IPS DF 4.7 (cell line): ENCODE data around the gene PRDM16.

Experiments used
- DNase-seq: peaks from one replicate; pipeline ENCODE4 v3.0.0-alpha.2; 2013; ENCODE audit warnings: low spot score; ENCODE audit errors: extremely low read depth

PRDM16 gene

GRCh38 chr1:3427711-3428704 lies 359.0 kb downstream of the PRDM16 start:
- no peak for DNase-seq

DNA sequence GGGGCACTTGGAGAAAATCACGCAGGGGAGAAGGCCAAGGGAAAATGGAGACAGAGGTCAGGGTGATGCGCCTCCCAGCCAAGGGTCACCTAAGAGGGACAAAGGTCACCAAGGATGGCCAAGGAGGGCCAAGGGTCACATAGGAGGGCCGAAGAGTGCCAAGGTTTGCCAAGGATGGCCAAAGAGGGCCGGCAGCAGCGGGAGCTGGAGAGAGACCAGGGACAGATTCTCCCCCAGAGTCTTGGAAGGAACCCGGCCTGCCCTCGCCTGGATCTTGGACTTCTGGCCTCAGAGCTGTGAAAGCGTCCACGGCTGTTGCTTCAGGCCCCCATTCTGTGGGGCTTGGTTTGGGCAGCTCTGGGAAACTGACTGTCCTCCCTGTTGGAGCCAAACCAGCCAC lies 359.9 kb downstream of the PRDM16 start:
- DNase-seq: no peak

GRCh38 chr1:3429320-3429719 lies 360.3 kb downstream of the PRDM16 start:
- DNase-seq: no peak

DNA sequence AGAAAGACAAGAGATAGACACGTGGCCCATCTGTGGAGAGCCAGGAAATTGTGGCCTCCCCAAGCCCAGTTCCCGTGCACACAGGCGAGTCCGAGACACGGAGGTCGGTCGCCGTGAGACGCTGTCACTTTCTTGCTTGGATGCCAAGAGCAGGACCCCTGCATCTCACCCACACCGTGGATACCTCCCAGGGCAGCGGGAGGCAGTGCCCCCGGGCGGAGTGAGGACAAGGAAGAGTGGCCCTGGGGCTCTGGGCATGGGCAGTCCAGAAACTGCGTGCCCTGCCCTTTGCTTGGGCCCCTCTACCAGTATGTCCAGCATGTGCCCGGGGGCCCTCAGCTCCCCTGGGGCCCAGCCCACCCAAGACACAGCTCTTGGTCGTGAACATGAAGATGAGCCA lies 360.8 kb downstream of the PRDM16 start:
- DNase-seq: no peak

DNA sequence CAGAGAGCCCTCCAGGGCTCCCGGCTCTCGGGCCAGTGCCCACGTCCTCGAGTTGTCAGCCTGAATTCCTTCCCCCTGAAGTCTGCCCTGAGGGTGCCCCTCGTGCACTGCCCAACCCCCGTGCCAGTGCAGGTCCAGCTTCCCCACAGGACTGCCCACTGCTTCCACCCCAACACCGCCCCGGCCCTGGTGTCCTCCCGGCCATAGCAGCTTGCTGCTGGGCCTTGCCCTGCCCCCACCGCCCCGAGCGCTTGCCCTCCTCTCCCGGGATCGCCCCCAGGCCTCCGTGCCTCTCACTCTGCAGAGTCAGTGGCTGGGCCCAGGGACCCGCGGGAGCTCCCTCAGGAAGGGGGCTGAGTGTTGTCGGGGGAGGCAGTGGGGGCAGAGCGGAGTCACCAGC lies 361.4 kb downstream of the PRDM16 start:
- DNase-seq: no peak

DNA sequence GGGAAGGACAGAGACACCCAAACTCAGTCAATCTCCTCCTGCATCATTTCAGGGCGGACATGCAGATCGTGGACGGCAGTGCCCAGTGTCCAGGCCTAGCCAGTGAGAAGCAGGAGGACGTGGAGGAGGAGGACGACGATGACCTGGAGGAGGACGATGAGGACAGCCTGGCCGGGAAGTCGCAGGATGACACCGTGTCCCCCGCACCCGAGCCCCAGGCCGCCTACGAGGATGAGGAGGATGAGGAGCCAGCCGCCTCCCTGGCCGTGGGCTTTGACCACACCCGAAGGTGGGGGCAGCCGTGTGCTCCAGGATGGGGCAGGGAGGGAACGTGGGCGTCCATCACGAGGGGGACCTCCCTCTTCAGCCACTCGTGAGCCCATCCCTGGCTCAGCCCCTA lies 361.8 kb downstream of the PRDM16 start:
- DNase-seq: no peak

- no peak for DNase-seq
Measured at GRCh38 chr1:3431266-3431665, 362.3 kb downstream of the PRDM16 start.

DNA sequence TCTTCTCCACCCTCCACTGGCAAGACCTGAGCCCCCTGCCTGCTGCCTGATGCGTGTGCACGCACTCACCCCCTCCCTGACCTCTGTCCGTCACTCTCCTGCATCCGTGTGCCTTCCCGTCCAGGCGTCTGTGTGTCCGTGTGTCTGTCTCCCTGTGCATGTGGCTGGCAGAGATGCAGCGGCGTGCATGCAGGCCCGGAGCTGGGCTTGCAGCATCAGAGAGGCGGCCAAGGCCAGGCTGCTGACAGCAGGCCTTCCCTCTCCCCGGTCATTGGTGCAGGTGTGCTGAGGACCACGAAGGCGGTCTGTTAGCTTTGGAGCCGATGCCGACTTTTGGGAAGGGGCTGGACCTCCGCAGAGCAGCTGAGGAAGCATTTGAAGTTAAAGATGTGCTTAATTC lies 362.7 kb downstream of the PRDM16 start:
- no peak for DNase-seq

DNA sequence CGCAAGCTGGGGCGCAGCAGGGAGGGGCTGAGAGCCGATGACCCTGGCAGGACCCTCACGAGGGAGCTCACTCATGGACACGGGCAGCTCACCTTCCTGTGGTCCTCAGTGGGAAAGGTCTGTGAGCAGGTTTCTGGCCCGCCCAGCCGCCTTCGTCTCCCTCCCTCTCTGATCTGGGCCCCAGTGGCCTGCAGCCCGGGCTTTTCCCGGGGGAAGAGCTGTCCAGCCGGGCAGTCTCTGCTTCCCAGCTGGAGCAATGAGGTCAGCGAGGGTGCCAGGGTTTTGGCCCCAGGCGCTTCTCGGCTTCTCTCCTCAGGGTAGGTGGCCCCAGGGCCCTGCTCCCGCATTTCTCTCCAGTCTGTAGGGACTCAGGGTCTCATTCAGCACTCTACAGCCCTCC lies 363.3 kb downstream of the PRDM16 start:
- DNase-seq: no peak

DNA sequence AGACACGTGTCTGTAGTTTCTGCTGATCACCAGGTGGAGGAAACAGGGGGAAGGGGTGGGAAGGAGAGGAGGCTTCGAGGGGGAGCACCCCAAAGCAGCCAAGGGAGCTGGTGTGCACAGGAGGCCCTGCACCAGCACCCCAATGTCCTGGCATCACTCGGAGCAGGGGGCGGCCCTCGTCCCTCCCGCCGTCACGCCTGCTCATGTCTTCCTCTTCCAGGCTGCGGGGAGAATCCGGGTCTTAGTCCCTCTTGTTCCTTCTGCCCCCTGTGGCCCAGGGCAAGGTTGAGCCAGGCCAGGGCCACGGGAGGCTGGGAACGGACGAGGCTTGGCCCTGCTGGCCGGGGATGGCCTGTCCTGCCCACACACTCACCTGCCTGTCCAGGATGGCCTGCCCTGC lies 364.1 kb downstream of the PRDM16 start:
- no peak for DNase-seq

DNA sequence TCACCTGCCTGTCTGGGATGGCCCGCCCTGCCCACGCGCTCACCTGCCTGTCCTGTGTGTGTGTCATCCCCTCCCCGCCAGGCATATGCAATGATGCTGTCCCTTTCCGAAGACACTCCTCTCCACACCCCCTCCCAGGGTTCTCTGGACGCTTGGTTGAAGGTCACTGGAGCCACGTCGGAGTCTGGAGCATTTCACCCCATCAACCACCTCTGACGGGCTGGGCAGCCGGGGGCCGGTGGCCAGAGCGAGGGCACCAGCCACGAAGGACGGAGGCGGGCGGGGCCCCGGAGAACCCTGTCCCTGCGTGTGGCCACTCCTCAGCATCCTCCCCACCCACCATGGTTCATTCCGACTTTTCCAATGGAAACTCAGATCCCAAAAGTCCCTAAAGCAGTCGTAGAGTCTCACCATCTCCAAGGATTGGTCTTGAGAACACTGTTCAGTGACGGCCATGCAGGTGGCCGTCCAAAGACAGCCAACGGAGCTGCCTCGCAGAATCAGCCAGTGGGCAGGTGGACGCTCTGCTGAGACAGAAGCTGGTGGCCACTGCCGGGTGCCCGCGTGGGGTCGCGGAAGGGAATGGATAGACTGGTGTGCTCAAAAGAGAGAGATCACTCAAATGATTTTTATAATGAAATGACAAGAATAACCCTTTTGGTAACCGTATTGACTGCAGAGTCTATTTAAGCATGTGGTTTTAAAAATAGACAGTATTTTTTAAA lies 364.8 kb downstream of the PRDM16 start:
- no peak for DNase-seq

DNA sequence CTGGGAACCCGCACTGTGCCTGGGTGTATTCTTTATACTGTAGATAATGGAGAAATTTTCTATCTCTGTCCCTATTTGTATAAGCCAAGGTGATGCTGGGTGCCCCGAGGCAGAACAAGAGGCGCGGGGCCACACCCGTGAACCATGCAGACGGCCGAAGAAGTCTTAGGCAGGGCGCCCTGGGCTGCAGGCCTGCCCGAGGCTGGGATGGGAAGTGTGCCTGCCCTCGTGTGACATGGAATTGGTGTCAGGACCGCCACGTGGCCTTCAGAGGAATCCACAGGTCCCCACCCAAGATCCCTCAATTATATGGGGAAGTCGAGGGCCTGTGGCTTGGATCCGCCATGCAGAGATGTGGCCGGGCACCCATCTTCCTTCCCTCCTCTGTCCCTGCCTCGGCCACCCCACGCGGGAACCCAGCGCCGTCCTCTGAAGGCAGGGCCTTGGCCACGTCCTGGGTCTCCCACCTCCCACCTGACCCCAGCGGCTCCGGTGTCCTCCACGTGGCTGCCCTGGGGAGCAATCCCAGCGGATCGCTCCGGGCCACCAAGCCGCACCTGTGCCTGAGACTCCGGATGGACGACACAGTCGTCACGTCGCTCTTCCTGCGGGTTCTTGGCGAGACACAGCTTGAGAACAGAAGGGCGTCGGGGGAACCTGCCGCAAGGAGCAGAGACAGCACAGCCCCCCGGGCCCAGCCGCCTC lies 365.6 kb downstream of the PRDM16 start:
- no peak for DNase-seq

GRCh38 chr1:3435666-3436065 lies 366.7 kb downstream of the PRDM16 start:
- no peak for DNase-seq

DNA sequence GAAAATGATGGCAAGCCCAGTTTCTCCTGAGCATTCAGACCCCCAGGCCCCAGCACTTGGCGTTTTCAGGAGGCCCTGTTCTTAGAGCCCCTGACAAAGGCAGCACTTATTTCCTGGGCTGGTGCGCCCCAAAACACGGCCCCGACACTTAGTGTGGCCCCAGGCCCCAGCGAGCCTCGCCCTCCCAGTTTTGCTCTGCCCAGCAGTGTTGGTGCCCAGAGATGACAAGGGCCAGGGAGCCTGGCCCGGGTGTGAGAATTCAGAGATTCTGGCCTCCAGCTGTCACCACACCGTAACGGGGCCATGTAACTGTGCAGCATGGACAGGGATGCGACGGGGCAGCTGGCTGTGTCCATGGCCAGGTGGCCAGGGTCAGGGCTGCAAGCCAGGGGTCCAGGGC lies 367.4 kb downstream of the PRDM16 start:
- no peak for DNase-seq

- DNase-seq: no peak
Measured at GRCh38 chr1:3436901-3437300, 367.9 kb downstream of the PRDM16 start.

- DNase-seq: no peak
Measured at GRCh38 chr1:3438661-3439180, 369.7 kb downstream of the PRDM16 start.

- no peak for DNase-seq
Measured at GRCh38 chr1:3439346-3440299, 370.6 kb downstream of the PRDM16 start.

GRCh38 chr1:3440300-3440681 lies 371.3 kb downstream of the PRDM16 start:
- no peak for DNase-seq

- DNase-seq: no peak
Measured at GRCh38 chr1:3440711-3441409, 371.9 kb downstream of the PRDM16 start.

DNA sequence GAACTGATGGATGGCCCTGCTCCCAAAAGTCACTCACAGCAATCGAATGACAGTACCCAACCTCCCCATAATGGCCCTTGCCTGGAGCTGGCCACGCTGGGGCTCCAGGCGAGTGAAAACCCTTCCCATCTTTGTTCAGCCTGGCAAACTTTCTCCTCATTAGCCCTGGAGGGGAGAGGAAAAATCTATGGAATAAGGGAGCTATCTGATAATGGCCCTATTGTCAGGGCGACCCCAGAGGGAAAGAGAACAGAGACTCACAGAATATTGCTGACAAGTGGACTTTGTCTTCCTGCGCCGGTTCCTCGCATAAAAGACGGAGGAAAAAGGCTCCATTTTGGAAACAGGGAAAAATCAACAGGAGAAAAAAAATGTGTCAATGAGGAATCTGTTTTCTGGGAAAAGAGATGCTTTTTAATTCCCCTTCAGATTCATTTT lies 372.4 kb downstream of the PRDM16 start:
- DNase-seq: no peak
